ENCODE results near the gene RB1.

- TF ChIP-seq POLR2AphosphoS5 (IDR thresholded peaks at IDR 0.05; ENCODE audit: low read depth, low read length) (no peak), REST (IDR thresholded peaks at IDR 0.05; ENCODE audit: insufficient read depth in 1 of 2, low read depth in 2 of 2, low read length in 2 of 2) (no peak), FOXP2 (optimal IDR thresholded peaks at IDR 0.05; ENCODE audit: borderline replicate concordance, extremely low read depth, extremely low read length, insufficient read depth) (no peak)
Observed at GRCh38 chr13:48506092-48506701, 202.6 kb downstream of the RB1 start.

All from PFSK-1 (cell line).